ENCODE results near the gene ITGB1BP2. TPM values are rescaled to one million over a fixed set of nuclear protein-coding genes. Genes with fewer than 3 reads are reported as not detected.

ITGB1BP2 gene
- total and polyA plus RNA-seq, 2 of the 13 experiments (the other 11 are each of a cell fraction or from before 2014, with no cell fraction given) = 0.90 to 2.2 TPM

GRCh38 chrX:71283403-71284143 lies 18.0 kb upstream of the ITGB1BP2 start, which contains the start of gene NONO:
TSS of gene NONO (plus strand) at chrX:71283635. CDS start at chrX:71290638, 7,003 bp downstream.
- DNase-seq (ENCODE audit: low spot score) (peak; percentile 97), ATAC-seq (peak; percentile 94), FAIRE-seq (peak; percentile 100)
- Histone ChIP-seq H3K9me3 (ENCODE audit: low read length) (no peaks in the 10 kb centered on the region), H4K20me1 (ENCODE audit: insufficient read depth, low read length) (peaks cover 20% of the 10 kb centered on the region), H3K4me1 (ENCODE audit: insufficient read depth, low read length) (peaks cover 21% of the 10 kb centered on the region), H3K36me3 (replicated peaks in 1 of 2; ENCODE audit: control insufficient read depth in 1 of 2, insufficient read depth in 2 of 2, low read length in 2 of 2) (no peaks in the 10 kb centered on the region; a peak in 1 of 5 replicates), H2AFZ (ENCODE audit: low read length) (peak within 1 kb of the TSS; percentile 54), H3K27ac (ENCODE audit: extremely low read length, insufficient read depth, low read length) (peak within 1 kb of the TSS; percentile 91), H3K9ac (ENCODE audit: insufficient read depth, low read depth, low read length) (peak within 1 kb of the TSS; percentile 92), H3K4me3 (replicated peaks in 1 of 3; ENCODE audit: insufficient read depth in 1 of 3, low read depth in 2 of 3, low read length in 3 of 3) (peak within 1 kb of the TSS; percentile 66 to 81 (median 68)), H3K4me2 (ENCODE audit: low read depth, low read length) (peak within 1 kb of the TSS; percentile 74), H3K79me2 (ENCODE audit: insufficient read depth, low read length) (peaks cover 47% of the 10 kb centered on the region), H3K27me3 (ENCODE audit: control insufficient read depth in 1 of 2, insufficient read depth in 2 of 2, low read length in 2 of 2) (no peaks in the 10 kb centered on the region)
- intact Hi-C loops (cut with micrococcal nuclease; ENCODE audit: unreplicated experiment) = loop anchor here (1.0 to 5.0 kb wide), 3 partner anchors 56 to 101 kb away; partner anchors contain the start of gene TAF1
- POLR2A ChIA-PET = interaction anchor here (0.6 to 2.6 kb wide), 20 partner anchors 9 to 313 kb away, joined by 3 to 54 read pairs (median 6); partner anchors contain the start of genes ITGB1BP2, MED12, OGT and TAF1
- in situ Hi-C loops (cut with HindIII; ENCODE audit: extremely low pct_ligation_motif_present, low pct_unique_long_range_greater_than_20kb) = loop anchor here (10.0 kb wide), 1 partner anchor 59 kb away; the partner anchor contains the start of gene GJB1
- WGBS (ENCODE audit: low lambda C conversion rate) = 0% methylated on average over 30 of the region's 57 CpGs
- CTCF ChIA-PET (ENCODE audit: low intra/inter-chr PET ratio, low total read pairs) = no interaction called here
- BruUV-seq (replicated peaks) = TSS peak; percentile 76
- TF ChIP-seq IRF9 (CRISPR knock-in tag; IDR thresholded peaks at IDR 0.05; ENCODE audit: borderline replicate concordance) (no peak), NFATC3 (CRISPR knock-in tag; IDR thresholded peaks at IDR 0.05) (no peak), ZNF83 (CRISPR knock-in tag; IDR thresholded peaks at IDR 0.05; ENCODE audit: borderline replicate concordance) (no peak), KMT2A (CRISPR knock-in tag; IDR thresholded peaks at IDR 0.05) (no peak), PHF20 (CRISPR knock-in tag; IDR thresholded peaks at IDR 0.05) (no peak; the same call in 1 of the 2 replicates), ZSCAN9 (CRISPR knock-in tag; IDR thresholded peaks at IDR 0.05; ENCODE audit: borderline replicate concordance) (no peak), ZNF382 (CRISPR knock-in tag; IDR thresholded peaks at IDR 0.05; ENCODE audit: borderline replicate concordance) (no peak), ADNP (CRISPR knock-in tag; IDR thresholded peaks at IDR 0.05) (no peak), SOX6 (IDR thresholded peaks at IDR 0.05) (no peak), SOX6 (CRISPR knock-in tag; IDR thresholded peaks at IDR 0.05) (no peak), PAXIP1 (CRISPR knock-in tag; conservative IDR thresholded peaks at IDR 0.05) (no peak), SMAD9 (CRISPR knock-in tag; IDR thresholded peaks at IDR 0.05) (no peak), PAX8 (CRISPR knock-in tag; IDR thresholded peaks at IDR 0.05; ENCODE audit: borderline replicate concordance) (no peak), ZNF557 (CRISPR knock-in tag; IDR thresholded peaks at IDR 0.05) (no peak), MTERF4 (CRISPR knock-in tag; IDR thresholded peaks at IDR 0.05) (no peak), ZNF101 (CRISPR knock-in tag; IDR thresholded peaks at IDR 0.05; ENCODE audit: borderline replicate concordance, low read depth) (no peak)
